DMS79 (cell line): Measurements from ENCODE around the gene EMCN.
"Not testable (repeated sequence)": the region's sequence is repeated elsewhere in the genome, so short reads cannot be mapped to it uniquely, and the experiment has no call there.

Experiments
- DNase-seq: peaks from one replicate; lab custom pipeline; 2025; lab: John Stamatoyannopoulos, UW

Gene EMCN

GRCh38 chr4:100379583-100380105, 138.2 kb downstream of the EMCN start:
- no peak for DNase-seq

- no peak for DNase-seq
These were observed 145.4 kb downstream of the EMCN start for GRCh38 chr4:100372432-100372831.

DNA sequence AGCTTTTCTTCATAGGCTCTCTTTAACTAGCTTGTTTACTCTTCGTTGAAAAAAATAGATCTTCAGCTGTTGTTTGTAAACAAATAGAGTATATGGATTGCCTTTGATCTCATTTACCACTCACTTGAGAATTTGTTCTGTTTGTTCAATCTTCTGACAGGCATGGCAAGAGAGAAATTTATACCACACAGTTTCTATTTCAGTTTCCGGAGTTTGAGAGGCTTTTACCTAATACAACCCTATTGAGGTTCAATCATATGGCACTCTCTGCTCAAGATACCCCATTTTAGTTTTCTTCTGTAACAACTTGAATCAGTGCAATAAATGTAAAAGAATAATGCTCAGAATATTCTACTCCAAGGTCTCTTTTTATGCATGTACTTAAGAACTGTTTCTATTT, 148.0 kb downstream of the EMCN start:
- no peak for DNase-seq

GRCh38 chr4:100367451-100367850, 150.4 kb downstream of the EMCN start:
- no peak for DNase-seq

- DNase-seq, result no peak
These were observed 151.6 kb downstream of the EMCN start for GRCh38 chr4:100366213-100366612.

DNA sequence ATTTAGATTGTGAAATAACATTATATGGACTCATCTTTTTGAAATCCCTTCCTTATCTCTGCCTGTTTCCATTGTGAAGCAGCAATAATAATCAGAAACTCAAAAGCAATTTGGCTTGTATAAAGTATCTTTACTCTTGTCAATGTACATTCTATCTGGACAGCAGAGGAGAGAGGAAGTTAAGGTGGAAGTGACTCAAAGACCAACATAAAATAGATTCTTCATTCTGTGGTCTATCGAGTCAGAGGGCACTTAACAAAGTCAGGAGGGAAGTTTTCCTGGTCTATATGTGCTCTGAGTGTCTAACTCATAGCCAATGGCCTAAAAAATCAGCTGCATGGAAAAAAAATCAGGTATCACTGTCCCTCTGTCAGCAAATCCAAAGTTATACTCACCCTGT, 155.5 kb downstream of the EMCN start:
- DNase-seq, result no peak

- DNase-seq, result no peak
These were observed 156.5 kb downstream of the EMCN start for GRCh38 chr4:100361336-100361735.

- no peak for DNase-seq
These were observed 157.6 kb downstream of the EMCN start for GRCh38 chr4:100360211-100360610.

- DNase-seq, result no peak
These were observed 158.4 kb downstream of the EMCN start for GRCh38 chr4:100359441-100359840.

- no peak for DNase-seq
These were observed 160.3 kb downstream of the EMCN start for GRCh38 chr4:100357542-100357941.

DNA sequence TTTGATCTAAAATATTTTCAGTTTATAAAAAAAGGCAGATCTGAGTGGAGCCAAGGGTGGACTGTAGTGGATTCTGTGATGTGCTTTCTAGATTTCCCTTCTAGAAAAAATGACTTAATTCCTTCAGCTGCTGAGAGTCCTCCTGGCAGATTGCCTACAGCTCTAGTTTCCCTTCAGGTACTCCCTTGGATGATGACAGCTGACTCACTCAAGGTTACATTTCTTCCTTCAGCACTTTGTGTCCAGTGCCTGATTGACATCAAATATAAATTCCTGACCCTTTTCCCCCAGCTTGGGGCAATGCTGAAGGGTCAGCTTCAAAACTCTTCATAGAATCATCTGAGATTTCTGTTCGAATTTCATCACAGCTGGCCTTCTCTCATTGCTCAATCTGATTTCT, 161.7 kb downstream of the EMCN start:
- no peak for DNase-seq

DNA sequence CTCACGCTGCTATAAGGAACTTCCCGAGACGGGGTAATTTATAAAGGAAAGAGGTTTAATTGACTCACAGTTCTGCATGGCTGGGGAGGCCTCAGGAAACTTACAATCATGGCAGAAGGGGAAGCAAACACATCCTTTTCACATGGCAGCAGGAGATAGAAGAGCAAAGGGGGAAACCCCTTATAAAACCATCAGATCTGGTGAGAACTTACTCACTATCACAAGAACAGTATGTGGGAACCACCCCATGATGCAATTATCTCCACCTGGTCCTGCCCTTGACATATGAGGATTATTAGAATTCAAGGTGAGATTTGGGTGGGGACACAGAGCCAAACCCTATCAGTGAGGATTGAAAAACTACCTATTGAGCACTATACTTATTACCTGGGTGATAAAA, 165.5 kb downstream of the EMCN start:
- not testable (repeated sequence) for DNase-seq

- DNase-seq, result no peak
These were observed 169.3 kb downstream of the EMCN start for GRCh38 chr4:100348473-100348872.

- no peak for DNase-seq
These were observed 170.6 kb downstream of the EMCN start for GRCh38 chr4:100347241-100347640.

GRCh38 chr4:100345585-100345984, 172.2 kb downstream of the EMCN start:
- no peak for DNase-seq
